ENCODE measurements around the gene INSM2.

DNA sequence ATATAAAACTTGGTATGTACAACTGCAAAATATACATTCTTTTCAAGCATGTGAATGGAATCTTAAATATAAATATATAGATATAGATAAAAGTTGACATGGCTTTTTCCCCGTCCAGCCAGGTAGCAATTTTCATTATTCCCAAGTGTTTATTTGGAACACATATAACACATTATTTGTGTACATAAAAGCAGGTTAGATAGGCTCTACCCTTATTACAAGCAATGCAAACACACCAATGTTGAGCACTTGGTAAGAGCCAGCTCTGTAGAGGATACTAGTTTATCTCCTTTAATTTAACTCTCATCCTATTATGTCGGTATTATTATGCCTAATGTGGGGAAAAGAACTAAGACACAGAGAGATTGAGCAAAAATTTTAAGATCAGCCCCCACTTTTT, 7.0 kb upstream of the INSM2 start:
- TF ChIP-seq EZH2 (IDR thresholded peaks at IDR 0.05; ENCODE audit: low read length) = no peak
- TF ChIP-seq, protein P1, sequence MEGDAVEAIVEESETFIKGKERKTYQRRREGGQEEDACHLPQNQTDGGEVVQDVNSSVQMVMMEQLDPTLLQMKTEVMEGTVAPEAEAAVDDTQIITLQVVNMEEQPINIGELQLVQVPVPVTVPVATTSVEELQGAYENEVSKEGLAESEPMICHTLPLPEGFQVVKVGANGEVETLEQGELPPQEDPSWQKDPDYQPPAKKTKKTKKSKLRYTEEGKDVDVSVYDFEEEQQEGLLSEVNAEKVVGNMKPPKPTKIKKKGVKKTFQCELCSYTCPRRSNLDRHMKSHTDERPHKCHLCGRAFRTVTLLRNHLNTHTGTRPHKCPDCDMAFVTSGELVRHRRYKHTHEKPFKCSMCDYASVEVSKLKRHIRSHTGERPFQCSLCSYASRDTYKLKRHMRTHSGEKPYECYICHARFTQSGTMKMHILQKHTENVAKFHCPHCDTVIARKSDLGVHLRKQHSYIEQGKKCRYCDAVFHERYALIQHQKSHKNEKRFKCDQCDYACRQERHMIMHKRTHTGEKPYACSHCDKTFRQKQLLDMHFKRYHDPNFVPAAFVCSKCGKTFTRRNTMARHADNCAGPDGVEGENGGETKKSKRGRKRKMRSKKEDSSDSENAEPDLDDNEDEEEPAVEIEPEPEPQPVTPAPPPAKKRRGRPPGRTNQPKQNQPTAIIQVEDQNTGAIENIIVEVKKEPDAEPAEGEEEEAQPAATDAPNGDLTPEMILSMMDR (optimal IDR thresholded peaks at IDR 0.05 in 1 of 3, IDR thresholded peaks at IDR 0.05 in 1 of 3, conservative IDR thresholded peaks at IDR 0.05 in 1 of 3; ENCODE audit: extremely low read depth in 1 of 3, insufficient read depth in 2 of 3, low read length in 3 of 3) = no peak

All from keratinocyte (primary cell).